Lower leg skin (tissue), 3 donors: ENCODE results near the gene KIAA0825.

ENCODE experiments used
- POLR2A ChIP-seq, 2 donors: fragments of 450-650 bp; IDR thresholded peaks; one replicate each; pipeline ENCODE4 v1.6.1; 2016 to 2017; ENCODE audit warnings: antibody characterized with exemption in 2 of 2, mild to moderate bottlenecking in 1 of 2, moderate library complexity in 1 of 2
- TF ChIP-seq, protein P1 (sequence below), 3 donors: fragments of 450-650 bp; IDR thresholded peaks; one replicate each; pipeline ENCODE4 v1.5.1; 2016; ENCODE audit warnings: antibody characterized with exemption in 3 of 3, mild to moderate bottlenecking in 3 of 3, moderate library complexity in 2 of 3

DNA sequence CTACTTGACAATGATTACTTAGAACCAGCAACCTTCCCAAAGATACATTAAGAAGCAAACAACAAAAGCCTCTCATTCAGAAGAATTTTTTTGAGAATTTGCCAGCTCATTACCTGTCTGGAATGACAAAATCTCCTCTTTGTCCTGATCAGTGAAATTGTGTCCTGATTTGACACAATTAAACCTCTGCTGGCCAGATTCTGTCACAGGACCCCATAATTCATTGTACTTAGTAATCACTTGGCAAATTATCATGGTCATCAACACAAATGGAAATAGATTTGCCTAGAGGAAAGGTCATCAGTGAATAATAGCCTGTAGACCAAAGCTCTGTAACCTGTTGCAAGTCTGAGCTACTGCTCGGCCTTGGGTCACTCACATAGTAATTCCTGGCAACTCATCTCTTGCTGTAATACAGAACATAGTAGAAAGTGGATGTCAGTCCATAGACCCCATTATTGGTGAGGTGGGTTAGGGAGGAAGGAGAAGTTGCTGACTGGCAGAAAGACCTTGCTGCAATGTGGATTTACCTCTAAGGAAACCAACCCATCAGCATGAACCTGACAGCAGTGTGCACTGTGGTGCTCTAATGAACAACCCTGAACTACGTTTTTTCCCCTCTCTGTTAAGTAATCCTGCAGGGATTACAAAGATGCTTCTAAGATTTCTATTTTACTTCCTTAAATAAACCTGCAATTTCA lies 370.1 kb downstream of the KIAA0825 start:
- TF ChIP-seq, protein P1, sequence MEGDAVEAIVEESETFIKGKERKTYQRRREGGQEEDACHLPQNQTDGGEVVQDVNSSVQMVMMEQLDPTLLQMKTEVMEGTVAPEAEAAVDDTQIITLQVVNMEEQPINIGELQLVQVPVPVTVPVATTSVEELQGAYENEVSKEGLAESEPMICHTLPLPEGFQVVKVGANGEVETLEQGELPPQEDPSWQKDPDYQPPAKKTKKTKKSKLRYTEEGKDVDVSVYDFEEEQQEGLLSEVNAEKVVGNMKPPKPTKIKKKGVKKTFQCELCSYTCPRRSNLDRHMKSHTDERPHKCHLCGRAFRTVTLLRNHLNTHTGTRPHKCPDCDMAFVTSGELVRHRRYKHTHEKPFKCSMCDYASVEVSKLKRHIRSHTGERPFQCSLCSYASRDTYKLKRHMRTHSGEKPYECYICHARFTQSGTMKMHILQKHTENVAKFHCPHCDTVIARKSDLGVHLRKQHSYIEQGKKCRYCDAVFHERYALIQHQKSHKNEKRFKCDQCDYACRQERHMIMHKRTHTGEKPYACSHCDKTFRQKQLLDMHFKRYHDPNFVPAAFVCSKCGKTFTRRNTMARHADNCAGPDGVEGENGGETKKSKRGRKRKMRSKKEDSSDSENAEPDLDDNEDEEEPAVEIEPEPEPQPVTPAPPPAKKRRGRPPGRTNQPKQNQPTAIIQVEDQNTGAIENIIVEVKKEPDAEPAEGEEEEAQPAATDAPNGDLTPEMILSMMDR (IDR thresholded peaks at IDR 0.05), result no peak
- no peak for TF ChIP-seq POLR2A (IDR thresholded peaks at IDR 0.05)
